Measurements from ENCODE around the gene CDC42EP5.

The CDC42EP5 gene

GRCh38 chr19:54424660-54425381, 48.3 kb downstream of the CDC42EP5 start:
- DNase-seq, result no peak

DNA sequence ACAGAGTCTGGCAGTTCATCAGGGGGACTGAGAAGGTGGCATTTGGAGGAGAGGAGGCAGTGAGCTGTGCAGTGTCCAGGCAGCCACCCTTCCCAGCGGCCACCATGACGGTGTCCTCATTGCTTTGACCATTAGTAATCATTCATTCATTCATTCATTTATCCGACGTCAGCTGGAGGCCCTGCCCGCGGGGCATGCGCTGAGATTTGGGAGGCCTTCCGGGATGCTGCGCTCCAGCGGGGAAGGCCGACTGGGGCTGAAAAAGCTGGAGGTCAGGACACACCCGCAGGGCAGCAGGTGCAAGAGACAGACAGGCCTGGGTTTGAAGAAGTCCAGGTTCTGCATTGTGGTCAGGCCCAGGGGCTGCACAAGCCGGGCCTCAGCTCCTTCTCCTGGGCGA, 48.9 kb downstream of the CDC42EP5 start:
- no peak for DNase-seq

- no peak for DNase-seq
These were observed 51.0 kb downstream of the CDC42EP5 start for GRCh38 chr19:54422136-54422535.

GRCh38 chr19:54421521-54421920, 51.6 kb downstream of the CDC42EP5 start:
- no peak for DNase-seq

DNA sequence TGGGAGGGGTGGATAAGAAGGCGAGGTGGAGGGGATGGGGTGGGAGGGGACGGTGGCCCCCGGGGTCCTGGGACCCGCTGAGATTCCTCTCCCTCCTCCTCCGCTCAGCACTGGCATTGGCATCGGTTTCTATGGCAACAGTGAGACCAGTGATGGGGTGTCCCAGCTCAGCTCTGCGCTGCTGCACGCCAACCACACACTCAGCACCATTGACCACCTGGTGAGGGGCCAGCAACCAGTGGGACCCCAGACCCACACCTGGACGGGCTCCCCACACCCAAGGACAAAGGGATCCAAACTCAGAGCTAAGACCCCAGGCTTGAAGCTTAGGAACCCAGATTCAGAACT, 52.0 kb downstream of the CDC42EP5 start:
- no peak for DNase-seq

- DNase-seq, result no peak
These were observed 52.5 kb downstream of the CDC42EP5 start for GRCh38 chr19:54420383-54421168.

DNA sequence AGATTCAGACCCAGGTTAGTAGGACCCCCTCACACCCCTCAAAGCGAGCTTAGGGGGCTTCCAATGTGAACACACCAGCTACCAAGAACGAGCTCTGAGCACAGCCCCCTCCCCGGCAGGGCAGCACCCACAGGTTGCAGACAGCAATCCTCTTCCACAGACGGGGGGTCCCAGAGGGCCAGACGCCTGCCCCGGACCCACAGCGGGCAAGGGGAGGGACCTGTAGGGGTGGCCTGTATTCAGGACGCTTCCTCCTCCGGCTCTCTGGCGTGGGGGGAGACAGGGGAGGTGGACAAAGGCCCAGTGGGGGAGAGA, 53.1 kb downstream of the CDC42EP5 start:
- DNase-seq, result no peak

GRCh38 chr19:54418930-54419800, 53.9 kb downstream of the CDC42EP5 start:
- no peak for DNase-seq

DNA sequence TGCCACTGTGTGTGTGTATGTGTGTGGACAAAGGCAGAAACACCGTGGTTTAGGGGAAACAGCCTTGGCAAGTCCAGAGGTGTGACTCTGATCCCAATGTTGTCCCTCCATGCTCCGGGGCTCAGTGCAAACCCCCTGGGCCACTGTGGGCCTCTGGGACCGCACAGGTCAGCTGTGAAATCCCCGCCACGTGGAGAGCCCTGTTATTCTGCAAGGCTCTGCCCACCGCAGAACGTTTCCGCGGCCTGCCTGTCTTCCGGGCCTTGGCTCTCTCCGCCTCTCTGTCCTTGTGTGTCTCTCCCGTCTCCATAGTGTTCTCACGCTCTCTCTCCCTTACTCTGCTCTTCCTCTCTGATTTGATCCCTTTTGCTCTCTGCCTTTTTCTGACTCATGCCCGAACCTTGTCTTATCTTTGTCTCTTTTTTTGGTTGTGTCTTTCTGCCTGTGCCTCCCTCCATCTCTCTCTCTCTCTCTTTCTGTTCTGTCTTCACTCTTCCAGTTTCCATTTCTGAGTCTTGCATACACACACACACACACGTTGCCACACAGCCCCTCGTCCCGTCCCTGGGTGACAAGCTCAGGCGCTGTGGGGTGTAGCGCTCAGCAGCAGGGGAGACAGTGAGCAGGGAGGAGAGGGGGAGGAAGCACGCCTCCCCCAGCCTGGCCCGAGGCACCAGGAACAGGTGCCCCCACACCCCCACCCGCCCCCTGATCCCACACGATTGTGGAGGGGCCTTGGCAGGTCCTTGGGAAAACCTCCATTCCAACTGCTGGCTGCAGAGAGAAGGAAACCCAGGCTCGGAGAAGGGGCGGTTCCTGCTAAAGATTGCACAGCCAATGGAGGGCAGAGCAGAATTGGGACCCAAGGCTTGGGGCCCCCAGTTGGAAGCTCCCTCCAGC, 54.8 kb downstream of the CDC42EP5 start:
- DNase-seq, result no peak

- DNase-seq, result no peak
These were observed 56.2 kb downstream of the CDC42EP5 start for GRCh38 chr19:54416695-54417491.

DNA sequence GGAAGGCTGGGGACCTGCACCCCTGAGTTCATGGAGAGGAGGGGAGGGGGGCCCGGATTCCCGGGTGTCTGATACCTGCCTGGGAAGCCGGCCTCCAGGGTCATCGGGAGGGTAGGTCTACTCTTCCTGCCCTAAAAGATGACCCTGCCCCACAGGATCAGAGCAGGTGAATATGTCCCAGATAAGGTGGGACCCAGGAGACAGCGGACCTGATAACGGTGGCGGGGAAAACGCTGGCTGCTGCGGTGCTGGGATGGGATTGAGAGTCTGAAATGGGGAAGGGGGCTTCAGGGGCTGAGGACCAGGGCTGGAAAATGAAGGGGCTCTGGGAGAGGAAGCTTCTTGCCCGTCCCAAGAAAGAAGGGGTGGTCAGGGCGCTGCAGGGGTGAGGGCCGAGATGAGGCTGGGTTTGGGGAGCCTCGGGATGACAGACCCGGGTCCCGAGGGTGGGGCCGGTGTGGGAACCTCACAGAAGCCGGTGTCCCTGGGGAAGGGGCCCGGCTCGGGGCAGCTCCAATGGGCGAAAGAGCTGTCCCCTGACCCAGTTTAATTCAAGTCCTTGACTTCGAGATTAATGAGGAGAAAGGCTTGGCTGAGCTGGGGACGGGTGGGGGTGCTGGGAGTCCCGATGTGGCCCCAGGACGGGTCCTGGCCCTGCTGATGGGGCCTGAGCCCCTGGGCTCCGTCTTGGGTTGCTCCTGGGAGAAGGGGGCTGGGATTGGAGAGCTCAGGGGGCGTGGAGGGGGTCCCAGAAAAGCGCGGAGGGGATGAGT, 57.0 kb downstream of the CDC42EP5 start:
- DNase-seq, result no peak

DNA sequence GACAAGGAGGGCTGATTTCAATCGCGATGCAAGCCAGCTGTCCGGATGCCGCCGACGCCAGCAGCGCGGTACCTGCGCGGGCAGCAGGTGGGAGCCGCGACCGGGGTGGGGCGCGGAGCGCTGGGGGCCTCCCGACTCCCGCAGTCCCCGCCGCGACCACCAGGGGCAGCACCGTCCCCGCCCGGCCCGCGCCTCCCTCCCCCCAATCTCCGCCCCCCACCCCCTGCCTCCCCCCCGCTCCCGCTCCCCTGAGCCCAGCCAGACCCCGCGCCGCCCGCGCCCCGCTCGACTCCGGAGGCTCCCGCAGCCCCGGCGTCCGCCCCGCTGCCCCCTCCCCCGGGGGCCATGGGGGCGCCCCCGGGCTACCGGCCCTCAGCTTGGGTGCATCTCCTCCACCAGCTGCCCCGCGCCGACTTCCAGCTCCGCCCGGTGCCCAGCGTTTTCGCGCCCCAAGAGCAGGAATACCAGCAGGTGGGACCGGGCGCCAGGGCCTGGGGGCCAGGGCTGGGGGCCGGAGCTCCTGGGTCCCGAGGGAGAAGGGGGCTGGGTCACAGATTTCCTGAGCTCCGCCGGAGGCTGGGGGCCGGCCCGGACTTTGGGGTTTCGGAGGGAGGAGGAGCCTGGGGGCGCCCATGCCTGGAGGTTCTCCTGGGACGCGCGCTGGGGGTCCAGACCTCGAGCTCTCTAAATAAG, 57.7 kb downstream of the CDC42EP5 start, which contains the start of gene TTYH1:
Gene TTYH1, plus strand, starts transcription at position 257 of the 693 bp plus-strand sequence. Its CDS starts 89 bp downstream, at position 346.
- DNase-seq, result no peak

Data from NCI-H2081 treated with DMSO at 0.1 percent for 48 hours (cell line).